SK-N-SH treated with all-trans-retinoic acid at 6 μM for 48 hours (cell line): ENCODE data around the gene REPS2.

Experiments used
- ATAC-seq: fragments of 200-7000 bp; cut with Tn5 transposase; 3 replicates; pipeline ENCODE4 v1.9.1; 2020; ENCODE audit warnings: mild to moderate bottlenecking, moderate library complexity
- BACH2 ChIP-seq: fragments of 250-450 bp; sonication (Bioruptor Pico); IDR thresholded peaks from 2 replicates; pipeline ENCODE4 v1.9.0; 2021; ENCODE audit warnings: mild to moderate bottlenecking, borderline replicate concordance
- CREB5 ChIP-seq: fragments of 250-450 bp; sonication (Bioruptor Pico); IDR thresholded peaks from 2 replicates; pipeline ENCODE4 v1.5.1; 2020; ENCODE audit warnings: low read depth, mild to moderate bottlenecking, moderate library complexity
- CSRNP3 ChIP-seq: fragments of 250-450 bp; sonication (Bioruptor Pico); IDR thresholded peaks from 2 replicates; pipeline ENCODE4 v1.5.1; 2021; ENCODE audit warnings: mild to moderate bottlenecking, moderate library complexity
- ESRRG ChIP-seq: fragments of 250-450 bp; sonication (Bioruptor Pico); IDR thresholded peaks from 2 replicates; pipeline ENCODE4 v1.6.1; 2021; ENCODE audit warnings: mild to moderate bottlenecking
- GLIS3 ChIP-seq: fragments of 250-450 bp; sonication (Bioruptor Pico); IDR thresholded peaks from 2 replicates; pipeline ENCODE4 v1.5.0; 2020; ENCODE audit warnings: mild to moderate bottlenecking, moderate library complexity
- ISL1 ChIP-seq: fragments of 250-450 bp; sonication (Bioruptor Pico); IDR thresholded peaks from 2 replicates; pipeline ENCODE4 v2.1.2; 2022; ENCODE audit warnings: mild to moderate bottlenecking, moderate library complexity
- PATZ1 ChIP-seq: fragments of 250-450 bp; sonication (Bioruptor Pico); IDR thresholded peaks from 2 replicates; pipeline ENCODE4 v1.8.0; 2020; ENCODE audit warnings: mild to moderate bottlenecking, moderate library complexity, borderline replicate concordance
- POU6F1 ChIP-seq: fragments of 250-450 bp; sonication (Bioruptor Pico); IDR thresholded peaks from 2 replicates; pipeline ENCODE4 v1.8.0; 2021; ENCODE audit warnings: low read depth, mild to moderate bottlenecking, moderate library complexity, borderline replicate concordance
- PPARA ChIP-seq: fragments of 250-450 bp; sonication (Bioruptor Pico); IDR thresholded peaks from 2 replicates; pipeline ENCODE4 v1.5.0; 2020; ENCODE audit warnings: mild to moderate bottlenecking, borderline replicate concordance
- RARB ChIP-seq: fragments of 250-450 bp; sonication (Bioruptor Pico); IDR thresholded peaks from 2 replicates; pipeline ENCODE4 v1.8.0; 2021; ENCODE audit warnings: mild to moderate bottlenecking, moderate library complexity
- SNAI2 ChIP-seq: fragments of 250-450 bp; sonication (Bioruptor Pico); IDR thresholded peaks from 2 replicates; pipeline ENCODE4 v1.5.0; 2020; ENCODE audit warnings: mild to moderate bottlenecking, moderate library complexity
- TOX ChIP-seq: fragments of 250-450 bp; sonication (Bioruptor Pico); IDR thresholded peaks from 2 replicates; pipeline ENCODE4 v1.8.0; 2021; ENCODE audit warnings: mild to moderate bottlenecking, moderate library complexity, borderline replicate concordance
- TSHZ2 ChIP-seq: fragments of 250-450 bp; sonication (Bioruptor Pico); IDR thresholded peaks from 2 replicates; pipeline ENCODE4 v1.5.0; 2020; ENCODE audit warnings: mild to moderate bottlenecking, moderate library complexity
- ZC3H10 ChIP-seq: fragments of 250-450 bp; sonication (Bioruptor Pico); IDR thresholded peaks from 2 replicates; pipeline ENCODE4 v1.5.1; 2021; ENCODE audit warnings: mild to moderate bottlenecking, moderate library complexity
- ZFP3 ChIP-seq: fragments of 250-450 bp; sonication (Bioruptor Pico); IDR thresholded peaks from 2 replicates; pipeline ENCODE4 v1.5.0; 2020; ENCODE audit warnings: mild to moderate bottlenecking, moderate library complexity
- ZNF565 ChIP-seq: fragments of 450-650 bp; formaldehyde crosslinking; conservative IDR thresholded peaks from 2 replicates; pipeline ENCODE4 v1.5.0; 2020; ENCODE audit warnings: low read depth, mild to moderate bottlenecking, moderate library complexity
- ZNF70 ChIP-seq: fragments of 450-650 bp; formaldehyde crosslinking; IDR thresholded peaks from 2 replicates; pipeline ENCODE4 v1.5.0; 2020; ENCODE audit warnings: mild to moderate bottlenecking, moderate library complexity

The REPS2 gene

GRCh38 chrX:17020851-17021821 is 74.7 kb downstream of the REPS2 start:
- TF ChIP-seq ZFP3 (CRISPR knock-in tag) (no peak), ZC3H10 (CRISPR knock-in tag) (no peak), ZNF70 (CRISPR knock-in tag) (no peak)
- ATAC-seq: peak; percentile 21; the same call in 2 of the 3 replicates

- TF ChIP-seq TOX (no peak), ISL1 (peak; percentile 30; the same call in 1 of the 2 replicates)
- ATAC-seq: peak; percentile 76
Measured at GRCh38 chrX:17021851-17022604, 75.6 kb downstream of the REPS2 start.

DNA sequence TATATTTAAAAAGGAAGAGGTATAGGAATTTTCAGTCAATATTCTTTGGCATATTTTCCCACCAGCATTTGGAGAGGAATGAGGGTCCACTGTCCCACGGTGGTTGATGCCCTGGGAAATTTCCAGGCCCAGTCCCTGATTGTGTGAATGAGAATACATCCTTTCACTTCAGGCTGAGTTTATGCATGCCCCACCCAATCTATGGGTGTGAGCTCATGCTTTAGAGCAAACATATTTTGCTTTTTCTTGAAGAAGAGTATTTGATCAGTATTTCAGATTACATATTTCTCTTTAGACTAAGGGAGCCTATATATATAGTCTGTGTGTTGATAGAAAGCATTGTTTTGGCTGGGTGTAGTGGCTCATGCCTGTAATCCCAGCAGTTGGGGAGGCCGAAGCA is 77.2 kb downstream of the REPS2 start:
- TF ChIP-seq ZNF70 (CRISPR knock-in tag) (no peak), TOX (no peak), PATZ1 (CRISPR knock-in tag) (no peak), ZNF565 (CRISPR knock-in tag) (no peak), ZC3H10 (CRISPR knock-in tag) (no peak)
- no peak for ATAC-seq

DNA sequence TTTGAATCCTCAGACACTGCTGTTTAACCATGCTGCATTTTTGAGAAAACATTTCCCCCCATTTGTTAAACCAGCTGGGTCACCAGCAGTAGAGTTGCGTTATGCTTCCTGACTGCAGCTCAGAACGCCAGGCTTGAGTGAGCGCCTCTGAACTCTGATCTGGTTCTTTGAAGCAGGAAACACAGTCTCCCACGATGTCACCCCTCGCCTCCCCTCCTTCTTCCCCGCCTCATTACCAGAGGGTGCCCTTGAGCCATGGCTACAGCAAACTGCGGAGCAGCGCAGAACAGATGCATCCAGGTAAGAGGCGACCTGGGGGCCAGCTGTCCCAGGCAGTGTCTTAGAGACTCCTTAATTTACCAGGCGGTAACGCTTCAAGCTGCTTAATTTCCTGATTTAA is 78.4 kb downstream of the REPS2 start:
- TF ChIP-seq GLIS3 (CRISPR knock-in tag) (no peak), ZNF565 (CRISPR knock-in tag) (peak; percentile 80; the same call in 1 of the 2 replicates)
- no peak; the same call in 2 of the 3 replicates for ATAC-seq

DNA sequence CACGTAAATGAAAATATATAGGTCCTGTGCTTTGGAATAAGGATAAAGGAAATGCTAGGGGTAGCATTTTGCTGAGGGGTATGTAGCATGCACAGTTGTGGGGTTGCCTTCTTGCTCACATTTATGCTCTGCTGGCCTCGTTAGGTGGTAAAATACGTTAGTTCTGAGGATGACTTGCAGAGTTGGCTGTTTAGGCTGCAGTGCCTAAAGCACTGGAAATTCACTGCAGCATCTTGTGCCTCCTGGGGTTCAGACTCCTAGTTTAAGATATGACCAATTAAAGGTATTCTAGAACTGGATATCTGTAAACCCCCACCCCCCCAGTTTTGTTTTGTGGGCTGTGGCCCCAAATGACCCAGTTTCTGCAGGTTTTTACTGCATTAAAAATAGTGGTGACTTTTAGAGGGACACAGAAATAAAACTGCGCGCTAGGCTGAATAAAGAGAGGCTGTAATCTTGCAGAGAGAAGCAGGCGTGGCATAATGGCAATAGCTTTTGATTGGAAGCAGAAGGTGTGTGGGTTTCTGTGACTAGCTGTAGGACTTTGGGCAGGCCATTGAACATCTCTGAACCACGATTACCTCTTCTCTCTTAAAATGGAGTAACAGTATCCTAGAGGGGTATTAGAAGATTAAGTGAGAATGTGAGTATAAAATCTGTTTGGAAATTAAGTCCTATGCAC is 79.3 kb downstream of the REPS2 start:
- TF ChIP-seq ZNF565 (CRISPR knock-in tag): no peak
- ATAC-seq: no peak

- ATAC-seq: no peak
- no peak for TF ChIP-seq CREB5 (CRISPR knock-in tag)
Measured at GRCh38 chrX:17027931-17028330, 81.5 kb downstream of the REPS2 start.

- no peak for ATAC-seq
- TF ChIP-seq SNAI2 (CRISPR knock-in tag) (no peak), CSRNP3 (CRISPR knock-in tag) (no peak), PPARA (CRISPR knock-in tag) (no peak), TSHZ2 (CRISPR knock-in tag) (no peak), BACH2 (CRISPR knock-in tag) (no peak), ESRRG (CRISPR knock-in tag) (no peak), ZFP3 (CRISPR knock-in tag) (no peak), RARB (CRISPR knock-in tag) (no peak), ZC3H10 (CRISPR knock-in tag) (no peak), ZNF565 (CRISPR knock-in tag) (no peak), POU6F1 (CRISPR knock-in tag) (no peak)
Measured at GRCh38 chrX:17028356-17028755, 81.9 kb downstream of the REPS2 start.
